ENCODE measurements around the gene RSKR. TPM values are rescaled to one million over a fixed set of nuclear protein-coding genes. Genes with fewer than 3 reads are reported as not detected.

RSKR gene
- total and polyA plus RNA-seq, 7 donors: 0.23 to 6.9 (median 3.4) TPM; not detected in 1

GRCh38 chr17:28622186-28622585 lies 8.2 kb upstream of the RSKR start:
- peaks cover 38 to 97% (median 60%) of the 10 kb centered on the region in 4 donors for H3K36me3 ChIP-seq
- intact Hi-C loops (cut with DNase I): no loop called here
- no peak overlapping the region for H3K27ac ChIP-seq
- H3K9me3 ChIP-seq: no peaks in the 10 kb centered on the region
- no peak for DNase-seq
- H3K4me3 ChIP-seq: no peak overlapping the region
- no peaks in the 10 kb centered on the region for H3K4me1 ChIP-seq
- TF ChIP-seq POLR2AphosphoS5 (IDR thresholded peaks at IDR 0.05) (no peak), POLR2A (IDR thresholded peaks at IDR 0.05) (no peak), EP300 (IDR thresholded peaks at IDR 0.05) (no peak)
- TF ChIP-seq, protein P1, sequence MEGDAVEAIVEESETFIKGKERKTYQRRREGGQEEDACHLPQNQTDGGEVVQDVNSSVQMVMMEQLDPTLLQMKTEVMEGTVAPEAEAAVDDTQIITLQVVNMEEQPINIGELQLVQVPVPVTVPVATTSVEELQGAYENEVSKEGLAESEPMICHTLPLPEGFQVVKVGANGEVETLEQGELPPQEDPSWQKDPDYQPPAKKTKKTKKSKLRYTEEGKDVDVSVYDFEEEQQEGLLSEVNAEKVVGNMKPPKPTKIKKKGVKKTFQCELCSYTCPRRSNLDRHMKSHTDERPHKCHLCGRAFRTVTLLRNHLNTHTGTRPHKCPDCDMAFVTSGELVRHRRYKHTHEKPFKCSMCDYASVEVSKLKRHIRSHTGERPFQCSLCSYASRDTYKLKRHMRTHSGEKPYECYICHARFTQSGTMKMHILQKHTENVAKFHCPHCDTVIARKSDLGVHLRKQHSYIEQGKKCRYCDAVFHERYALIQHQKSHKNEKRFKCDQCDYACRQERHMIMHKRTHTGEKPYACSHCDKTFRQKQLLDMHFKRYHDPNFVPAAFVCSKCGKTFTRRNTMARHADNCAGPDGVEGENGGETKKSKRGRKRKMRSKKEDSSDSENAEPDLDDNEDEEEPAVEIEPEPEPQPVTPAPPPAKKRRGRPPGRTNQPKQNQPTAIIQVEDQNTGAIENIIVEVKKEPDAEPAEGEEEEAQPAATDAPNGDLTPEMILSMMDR (IDR thresholded peaks at IDR 0.05): no peak
- H3K27me3 ChIP-seq: no peaks in the 10 kb centered on the region
- WGBS, 2 donors: 93 to 94% methylated on average over 3 of the region's 3 CpGs

- intact Hi-C loops (cut with DNase I): no loop called here
- Histone ChIP-seq H3K4me1 (no peaks in the 10 kb centered on the region), H3K27me3 (no peaks in the 10 kb centered on the region), H3K36me3 (peaks cover 51 to 100% (median 80%) of the 10 kb centered on the region in 4 donors), H3K9me3 (no peaks in the 10 kb centered on the region), H3K4me3 (no peak overlapping the region), H3K27ac (no peak overlapping the region)
- 84 to 86% methylated on average over 2 of the region's 2 CpGs for WGBS, 2 donors
- no peak for TF ChIP-seq POLR2AphosphoS5 (IDR thresholded peaks at IDR 0.05)
- TF ChIP-seq POLR2A (IDR thresholded peaks at IDR 0.05): no peak
- TF ChIP-seq, protein P1 (IDR thresholded peaks at IDR 0.05): no peak
- no peak for TF ChIP-seq EP300 (IDR thresholded peaks at IDR 0.05)
- no peak for DNase-seq
These were observed 6.0 kb upstream of the RSKR start for GRCh38 chr17:28620010-28620409.

- 71 to 92% methylated on average over 3 of the region's 3 CpGs for WGBS, 2 donors
- DNase-seq: no peak
- intact Hi-C loops (cut with DNase I): no loop called here
- TF ChIP-seq POLR2A (IDR thresholded peaks at IDR 0.05) (no peak), EP300 (IDR thresholded peaks at IDR 0.05) (no peak), POLR2AphosphoS5 (IDR thresholded peaks at IDR 0.05) (no peak)
- TF ChIP-seq, protein P1 (IDR thresholded peaks at IDR 0.05): no peak
- Histone ChIP-seq H3K27me3 (no peaks in the 10 kb centered on the region), H3K36me3 (peaks cover 53 to 99% (median 81%) of the 10 kb centered on the region in 4 donors), H3K27ac (no peak overlapping the region), H3K4me3 (no peak overlapping the region), H3K4me1 (no peaks in the 10 kb centered on the region), H3K9me3 (no peaks in the 10 kb centered on the region)
These were observed 4.5 kb upstream of the RSKR start for GRCh38 chr17:28618464-28618863.

- no peak overlapping the region for H3K27ac ChIP-seq
- no peak overlapping the region for H3K4me3 ChIP-seq
- no peaks in the 10 kb centered on the region for H3K9me3 ChIP-seq
- no peaks in the 10 kb centered on the region for H3K4me1 ChIP-seq
- WGBS, 2 donors: 75 to 86% methylated on average over 7 of the region's 7 CpGs
- TF ChIP-seq POLR2A (IDR thresholded peaks at IDR 0.05): no peak
- TF ChIP-seq, protein P1 (IDR thresholded peaks at IDR 0.05): no peak
- intact Hi-C loops (cut with DNase I): no loop called here
- H3K36me3 ChIP-seq: peaks cover 41 to 80% (median 65%) of the 10 kb centered on the region in 4 donors
- DNase-seq: no peak
- H3K27me3 ChIP-seq: no peaks in the 10 kb centered on the region
These were observed 2.3 kb upstream of the RSKR start for GRCh38 chr17:28616281-28616680.

GRCh38 chr17:28615260-28615940 lies 1.4 kb upstream of the RSKR start:
- 88 to 93% methylated on average over 4 of the region's 4 CpGs for WGBS, 2 donors
- no peak for DNase-seq
- no peaks in the 10 kb centered on the region for H3K27me3 ChIP-seq
- H3K36me3 ChIP-seq: peaks cover 35 to 78% (median 56%) of the 10 kb centered on the region in 4 donors
- no peak overlapping the region for H3K27ac ChIP-seq
- intact Hi-C loops (cut with DNase I): no loop called here
- H3K4me3 ChIP-seq: no peak overlapping the region
- TF ChIP-seq EP300 (IDR thresholded peaks at IDR 0.05) (no peak), POLR2AphosphoS5 (IDR thresholded peaks at IDR 0.05) (no peak), POLR2A (IDR thresholded peaks at IDR 0.05) (no peak)
- TF ChIP-seq, protein P1 (IDR thresholded peaks at IDR 0.05): no peak
- no peaks in the 10 kb centered on the region for H3K9me3 ChIP-seq
- no peaks in the 10 kb centered on the region for H3K4me1 ChIP-seq
